ENCODE results near the gene EPDR1.

- TF ChIP-seq CTCF (IDR thresholded peaks at IDR 0.05) (no peak), POLR2A (IDR thresholded peaks at IDR 0.05) (no peak)
Observed at GRCh38 chr7:37916017-37916672, 4.3 kb upstream of the EPDR1 start.
